KG1 (cell line): ENCODE measurements around the gene TEX14.

ENCODE experiments used
- DNase-seq: peaks from one replicate; lab custom pipeline; 2025; lab: John Stamatoyannopoulos, UW

The TEX14 gene

GRCh38 chr17:58529275-58529674, 162.6 kb downstream of the TEX14 start:
- no peak for DNase-seq

- no peak for DNase-seq
Observed at GRCh38 chr17:58528443-58528842, 163.4 kb downstream of the TEX14 start.

- DNase-seq: no peak
Observed at GRCh38 chr17:58527949-58528348, 163.9 kb downstream of the TEX14 start.

DNA sequence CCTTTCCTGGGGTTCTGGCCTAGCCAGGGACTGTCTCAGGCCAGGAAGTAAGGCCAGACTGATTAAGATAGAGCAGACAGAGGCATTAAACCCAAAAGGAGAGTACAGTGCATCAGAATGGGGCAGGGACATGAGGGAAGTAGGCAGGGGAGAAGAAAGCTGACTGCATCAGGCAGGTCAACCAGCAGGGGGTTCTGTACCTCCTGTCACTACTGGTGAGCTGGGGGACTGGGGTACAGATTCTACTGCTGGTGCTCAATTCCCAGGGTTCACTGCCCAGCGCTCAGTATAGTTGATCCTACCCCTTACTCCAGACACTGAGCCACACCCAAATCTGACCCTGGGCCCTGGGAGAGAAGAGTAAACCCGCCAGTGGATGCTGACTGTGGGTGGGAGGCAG, 164.5 kb downstream of the TEX14 start:
- DNase-seq: no peak

DNA sequence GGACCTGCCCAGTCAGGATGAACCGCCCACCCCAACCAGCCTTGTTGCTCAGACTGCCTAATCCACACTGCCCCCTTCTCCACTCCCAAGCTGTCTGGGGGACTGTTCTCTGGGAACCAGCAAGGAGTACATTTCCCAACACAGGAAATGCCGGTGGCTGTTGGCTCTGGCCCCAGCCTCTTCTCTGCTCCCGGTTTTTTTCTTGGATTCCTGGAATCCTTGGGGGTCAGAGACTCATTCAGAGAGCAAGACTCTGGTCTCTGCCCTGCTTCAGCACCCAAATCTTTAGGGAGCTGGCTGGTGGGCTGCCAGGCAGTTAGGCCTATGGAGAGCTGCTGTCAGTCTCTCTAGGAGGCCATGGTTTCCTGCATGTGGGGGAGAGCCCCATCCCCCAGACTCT, 166.6 kb downstream of the TEX14 start:
- DNase-seq: no peak

DNA sequence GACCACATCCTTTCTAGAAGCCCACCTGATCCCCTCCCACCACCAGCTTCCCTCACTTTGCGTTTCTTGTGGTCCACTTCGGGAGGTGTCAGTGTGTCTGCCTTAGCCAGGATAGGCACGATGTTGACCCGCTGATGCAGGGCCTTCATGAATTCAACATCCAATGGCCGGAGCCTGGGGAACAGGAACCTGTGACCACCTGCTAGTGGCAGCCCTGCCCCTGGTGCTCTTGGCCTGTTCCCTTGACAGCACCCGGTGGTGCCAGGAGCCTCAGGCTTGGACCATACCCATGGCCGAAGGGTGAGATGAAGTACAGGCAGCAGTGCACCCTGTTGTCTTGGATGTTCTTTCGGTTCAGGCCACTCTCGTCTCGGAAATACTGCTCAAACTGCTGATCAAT, 170.2 kb downstream of the TEX14 start:
- no peak for DNase-seq

GRCh38 chr17:58520843-58521430, 170.9 kb downstream of the TEX14 start:
- no peak for DNase-seq

DNA sequence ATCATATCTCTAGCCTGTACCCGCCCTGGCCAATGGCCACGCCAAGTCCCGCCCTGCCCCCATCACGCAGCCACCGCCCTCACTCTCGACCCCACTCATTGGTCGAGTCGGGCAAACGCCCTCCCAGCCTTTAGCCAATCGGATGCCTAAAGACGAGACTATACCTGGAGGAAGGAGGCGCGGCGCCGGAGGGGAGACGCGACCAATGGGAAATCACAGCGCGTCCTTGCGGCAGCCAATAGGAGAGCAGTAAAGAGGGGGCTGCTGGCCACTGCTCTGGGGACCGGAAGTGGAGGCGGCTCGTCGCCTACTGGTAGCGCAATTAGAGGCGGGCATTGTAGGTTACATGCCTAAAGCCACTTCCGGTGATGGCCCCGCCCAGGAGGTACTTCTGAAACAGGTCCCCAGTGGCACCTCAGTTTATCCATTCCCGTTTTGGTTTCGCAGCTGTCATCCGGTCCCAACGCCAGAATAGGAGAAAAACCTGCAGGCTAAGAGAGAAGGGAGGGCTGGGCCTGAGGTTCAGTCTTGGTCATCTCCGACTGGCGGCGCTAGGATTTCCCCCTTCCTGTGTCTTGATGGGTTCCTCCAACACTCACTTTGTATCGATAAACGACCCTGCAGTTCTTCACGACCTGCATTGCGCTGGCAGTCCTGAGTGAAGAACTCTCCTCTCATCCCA, 173.8 kb downstream of the TEX14 start:
- peak; percentile 98 for DNase-seq

DNA sequence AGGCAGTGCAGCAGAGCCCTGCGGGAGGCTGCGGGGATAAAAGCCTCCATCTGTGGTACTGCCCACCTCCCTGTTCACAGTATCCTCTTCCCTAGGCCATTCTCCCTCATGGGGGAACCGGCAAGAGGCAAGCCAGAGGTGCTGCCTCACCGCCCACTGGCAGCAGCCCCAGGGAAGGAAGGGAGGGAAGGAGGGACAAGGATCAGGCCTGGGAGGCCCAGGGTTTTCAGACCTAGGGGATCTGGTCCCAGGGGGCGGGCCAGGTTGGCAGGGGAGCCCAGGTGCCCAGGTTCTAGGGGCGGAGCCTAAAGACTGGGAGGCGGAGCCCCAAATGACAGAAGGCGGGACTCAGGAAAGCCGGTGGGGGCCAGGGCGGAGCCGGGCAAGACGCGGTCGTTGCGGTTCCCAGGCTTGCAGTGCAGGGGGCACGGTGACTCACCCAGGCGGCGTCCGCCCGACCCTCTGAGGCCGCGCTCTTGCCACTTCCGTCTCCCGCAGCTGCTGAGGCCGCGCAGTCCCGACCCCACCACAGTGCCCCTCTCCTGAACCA, 174.4 kb downstream of the TEX14 start:
- no peak for DNase-seq

- DNase-seq: no peak
Observed at GRCh38 chr17:58516644-58517377, 175.0 kb downstream of the TEX14 start.

GRCh38 chr17:58515286-58515685, 176.6 kb downstream of the TEX14 start:
- no peak for DNase-seq

GRCh38 chr17:58514770-58515157, 177.1 kb downstream of the TEX14 start:
- no peak for DNase-seq

DNA sequence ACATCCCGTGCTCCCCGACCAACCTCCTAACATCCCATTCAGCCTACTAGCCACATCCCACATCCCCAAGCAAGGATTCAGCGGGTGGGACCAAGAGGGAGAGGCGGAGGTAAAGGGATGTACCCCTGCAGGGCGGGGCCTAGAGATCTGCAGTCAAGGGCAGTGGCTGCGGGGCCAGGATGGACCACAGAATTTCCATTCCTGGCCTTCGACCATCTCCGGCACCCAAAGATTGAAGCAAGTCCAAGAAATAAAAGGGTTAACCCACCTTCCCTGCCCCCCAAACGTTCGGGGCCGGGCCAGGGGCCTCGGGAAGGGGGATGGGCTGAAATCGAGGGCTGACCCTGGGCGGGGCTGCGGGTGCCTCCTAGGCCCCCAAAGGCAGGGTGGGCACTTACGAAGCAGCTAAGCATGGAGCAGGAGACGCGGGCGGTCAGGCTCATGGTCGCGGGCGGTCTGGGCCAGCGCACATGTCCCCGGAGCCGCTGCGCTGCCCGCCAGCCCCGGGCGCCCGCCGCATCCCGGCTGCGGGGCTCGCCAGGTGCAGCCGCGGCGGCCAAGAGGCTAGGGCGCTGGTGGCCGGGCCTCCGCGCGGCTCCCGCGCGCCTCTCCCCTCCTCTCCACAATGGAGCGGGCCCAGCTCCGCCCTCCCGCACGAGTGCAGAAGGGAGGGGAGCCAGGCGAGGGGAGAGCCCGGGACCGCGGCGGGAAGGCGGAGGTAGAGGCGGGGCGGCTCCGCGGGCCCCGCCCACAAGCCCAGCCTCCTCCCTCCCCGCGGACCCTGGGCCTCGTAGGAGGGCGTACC, 177.7 kb downstream of the TEX14 start, which contains the start of gene MTMR4:
Gene MTMR4, minus strand, starts transcription at position 674 of the 805 bp plus-strand sequence. Its CDS starts 231 bp downstream, at position 443.
- DNase-seq: peak; percentile 15

GRCh38 chr17:58513267-58513964, 178.4 kb downstream of the TEX14 start:
- DNase-seq: no peak

- DNase-seq: no peak
Observed at GRCh38 chr17:58510075-58510474, 181.8 kb downstream of the TEX14 start.

- DNase-seq: no peak
Observed at GRCh38 chr17:58508341-58509067, 183.3 kb downstream of the TEX14 start.

GRCh38 chr17:58507123-58507634, 184.7 kb downstream of the TEX14 start:
- no peak for DNase-seq
